ENCODE results near the gene NAALADL2.
"Not testable (repeated sequence)": the region's sequence is repeated elsewhere in the genome, so short reads cannot be mapped to it uniquely, and the experiment has no call there.

The NAALADL2 gene

GRCh38 chr3:175751089-175751488, 892.0 kb downstream of the NAALADL2 start:
- no peak for DNase-seq (ENCODE audit: low spot score)
- in situ Hi-C loops (cut with MboI; ENCODE audit: low pct_unique_long_range_greater_than_20kb, low sequenced_read_pairs, unreplicated experiment), result no loop called here
- TF ChIP-seq, protein P1, sequence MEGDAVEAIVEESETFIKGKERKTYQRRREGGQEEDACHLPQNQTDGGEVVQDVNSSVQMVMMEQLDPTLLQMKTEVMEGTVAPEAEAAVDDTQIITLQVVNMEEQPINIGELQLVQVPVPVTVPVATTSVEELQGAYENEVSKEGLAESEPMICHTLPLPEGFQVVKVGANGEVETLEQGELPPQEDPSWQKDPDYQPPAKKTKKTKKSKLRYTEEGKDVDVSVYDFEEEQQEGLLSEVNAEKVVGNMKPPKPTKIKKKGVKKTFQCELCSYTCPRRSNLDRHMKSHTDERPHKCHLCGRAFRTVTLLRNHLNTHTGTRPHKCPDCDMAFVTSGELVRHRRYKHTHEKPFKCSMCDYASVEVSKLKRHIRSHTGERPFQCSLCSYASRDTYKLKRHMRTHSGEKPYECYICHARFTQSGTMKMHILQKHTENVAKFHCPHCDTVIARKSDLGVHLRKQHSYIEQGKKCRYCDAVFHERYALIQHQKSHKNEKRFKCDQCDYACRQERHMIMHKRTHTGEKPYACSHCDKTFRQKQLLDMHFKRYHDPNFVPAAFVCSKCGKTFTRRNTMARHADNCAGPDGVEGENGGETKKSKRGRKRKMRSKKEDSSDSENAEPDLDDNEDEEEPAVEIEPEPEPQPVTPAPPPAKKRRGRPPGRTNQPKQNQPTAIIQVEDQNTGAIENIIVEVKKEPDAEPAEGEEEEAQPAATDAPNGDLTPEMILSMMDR (IDR thresholded peaks at IDR 0.05; ENCODE audit: extremely low read depth, insufficient read depth, missing control alignments), result no peak

GRCh38 chr3:175763948-175764347, 904.8 kb downstream of the NAALADL2 start:
- TF ChIP-seq, protein P1 (IDR thresholded peaks at IDR 0.05; ENCODE audit: extremely low read depth, insufficient read depth, missing control alignments), result no peak
- DNase-seq (ENCODE audit: low spot score), result no peak
- in situ Hi-C loops (cut with MboI; ENCODE audit: low pct_unique_long_range_greater_than_20kb, low sequenced_read_pairs, unreplicated experiment), result no loop called here

DNA sequence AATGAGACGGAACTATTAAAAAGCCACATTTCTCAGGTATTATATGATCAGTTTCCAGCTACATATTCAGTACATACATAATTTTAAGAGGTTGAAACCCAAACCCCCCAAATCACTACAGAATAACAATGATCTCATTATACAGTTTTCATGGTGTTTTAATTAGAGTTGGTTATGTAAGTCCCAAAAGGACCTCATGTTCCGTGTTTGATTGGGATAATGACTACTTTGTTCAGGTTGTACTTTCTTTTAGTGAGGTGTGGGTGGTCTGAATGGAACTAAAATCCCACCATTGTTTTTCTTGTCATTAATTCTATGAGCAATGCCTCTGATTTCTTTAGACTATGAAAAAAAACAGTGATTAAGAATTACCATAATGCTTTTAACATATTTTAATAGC, 905.6 kb downstream of the NAALADL2 start:
- in situ Hi-C loops (cut with MboI; ENCODE audit: low pct_unique_long_range_greater_than_20kb, low sequenced_read_pairs, unreplicated experiment), result no loop called here

DNA sequence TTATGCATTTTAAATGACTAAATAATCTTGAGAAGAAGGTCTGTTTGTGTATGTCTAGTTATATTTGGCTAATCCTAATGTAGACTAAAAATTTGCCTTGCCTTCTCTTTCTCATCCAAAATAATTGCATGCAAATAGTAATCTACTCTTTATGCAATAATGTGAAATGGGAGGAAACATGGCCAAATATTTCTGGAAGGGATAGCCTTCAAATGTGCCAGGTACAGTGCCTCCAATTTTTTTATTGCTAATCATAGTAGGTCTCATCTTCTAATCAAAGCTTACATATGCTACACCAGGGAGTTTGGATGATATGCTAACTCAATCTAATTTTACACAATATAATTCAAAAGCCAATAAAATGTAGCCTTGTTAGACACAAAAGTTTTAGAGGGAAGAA, 911.3 kb downstream of the NAALADL2 start:
- DNase-seq (ENCODE audit: low spot score), result no peak
- in situ Hi-C loops (cut with MboI; ENCODE audit: low pct_unique_long_range_greater_than_20kb, low sequenced_read_pairs, unreplicated experiment), result no loop called here

More for the DNA sequence above, 905.6 kb downstream of the NAALADL2 start:
- TF ChIP-seq, protein P1 (IDR thresholded peaks at IDR 0.05; ENCODE audit: extremely low read depth, insufficient read depth, missing control alignments), result no peak
- DNase-seq (ENCODE audit: low spot score), result no peak

DNA sequence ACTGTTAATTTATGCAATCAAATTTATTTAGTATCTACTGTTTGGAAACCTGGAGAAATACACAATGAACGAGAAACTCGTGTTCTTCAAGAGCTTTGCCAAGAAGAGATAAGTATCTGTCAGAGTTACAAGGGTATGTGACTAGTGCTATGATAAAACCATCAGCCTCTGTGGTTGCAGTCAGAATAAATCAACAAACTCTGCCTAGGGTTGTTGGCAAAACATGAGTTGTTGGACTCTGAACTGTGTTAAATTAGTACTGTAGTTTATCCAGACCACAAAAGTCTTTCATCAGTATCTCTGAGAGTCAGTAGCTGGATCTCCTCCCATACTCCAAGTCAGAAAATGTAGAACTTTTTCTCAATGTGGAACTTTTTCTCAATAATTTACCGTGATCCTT, 918.4 kb downstream of the NAALADL2 start:
- DNase-seq (ENCODE audit: low spot score), result no peak
- in situ Hi-C loops (cut with MboI; ENCODE audit: low pct_unique_long_range_greater_than_20kb, low sequenced_read_pairs, unreplicated experiment), result no loop called here

More for the DNA sequence above, 911.3 kb downstream of the NAALADL2 start:
- TF ChIP-seq, protein P1 (IDR thresholded peaks at IDR 0.05; ENCODE audit: extremely low read depth, insufficient read depth, missing control alignments), result no peak

DNA sequence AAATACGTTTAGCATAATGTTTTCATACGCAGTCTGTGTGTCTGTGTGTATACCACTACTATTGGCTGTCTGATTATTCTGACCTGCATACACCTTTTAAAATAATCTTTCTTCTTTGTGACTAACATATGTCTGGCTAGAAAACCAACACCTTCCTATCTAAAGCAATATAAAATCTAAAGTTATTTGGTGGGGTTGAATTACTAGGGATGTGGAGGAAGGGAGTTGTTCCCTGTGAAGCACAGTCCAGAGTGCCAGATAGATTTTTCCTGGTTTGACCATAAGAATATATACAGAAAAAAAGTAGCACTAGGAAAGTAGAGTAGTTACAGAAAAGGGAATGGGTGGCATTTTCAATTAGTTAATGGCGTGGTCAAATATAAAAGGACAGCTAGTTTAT, 918.8 kb downstream of the NAALADL2 start:
- TF ChIP-seq, protein P1 (IDR thresholded peaks at IDR 0.05; ENCODE audit: extremely low read depth, insufficient read depth, missing control alignments), result no peak
- no peak for DNase-seq (ENCODE audit: low spot score)
- in situ Hi-C loops (cut with MboI; ENCODE audit: low pct_unique_long_range_greater_than_20kb, low sequenced_read_pairs, unreplicated experiment), result no loop called here

More for the DNA sequence above, 918.4 kb downstream of the NAALADL2 start:
- TF ChIP-seq, protein P1 (IDR thresholded peaks at IDR 0.05; ENCODE audit: extremely low read depth, insufficient read depth, missing control alignments), result no peak

- DNase-seq (ENCODE audit: low spot score), result no peak
- in situ Hi-C loops (cut with MboI; ENCODE audit: low pct_unique_long_range_greater_than_20kb, low sequenced_read_pairs, unreplicated experiment), result no loop called here
- TF ChIP-seq, protein P1 (IDR thresholded peaks at IDR 0.05; ENCODE audit: extremely low read depth, insufficient read depth, missing control alignments), result no peak
Observed at GRCh38 chr3:175778994-175779393, 919.9 kb downstream of the NAALADL2 start.

DNA sequence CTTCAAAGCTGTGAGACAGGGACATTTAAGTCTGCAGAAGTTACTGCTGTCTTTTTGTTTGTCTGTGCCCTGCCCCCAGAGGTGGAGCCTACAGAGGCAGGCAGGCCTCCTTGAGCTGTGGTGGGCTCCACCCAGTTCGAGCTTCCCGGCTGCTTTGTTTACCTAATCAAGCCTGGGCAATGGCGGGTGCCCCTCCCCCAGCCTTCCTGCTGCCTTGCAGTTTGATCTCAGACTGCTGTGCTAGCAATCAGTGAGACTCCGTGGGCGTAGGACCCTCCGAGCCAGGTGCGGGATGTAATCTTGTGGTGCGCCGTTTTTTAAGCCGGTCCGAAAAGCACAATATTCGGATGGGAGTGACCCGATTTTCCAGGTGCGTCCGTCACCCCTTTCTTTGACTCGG, 928.0 kb downstream of the NAALADL2 start:
- in situ Hi-C loops (cut with MboI; ENCODE audit: low pct_unique_long_range_greater_than_20kb, low sequenced_read_pairs, unreplicated experiment); DNase-seq (ENCODE audit: low spot score): not testable (repeated sequence)

Data from GM13977 (cell line).